ENCODE data around the gene SEMA3B.
"Not testable (repeated sequence)": the region's sequence is repeated elsewhere in the genome, so short reads cannot be mapped to it uniquely, and the experiment has no call there.

SEMA3B gene

DNA sequence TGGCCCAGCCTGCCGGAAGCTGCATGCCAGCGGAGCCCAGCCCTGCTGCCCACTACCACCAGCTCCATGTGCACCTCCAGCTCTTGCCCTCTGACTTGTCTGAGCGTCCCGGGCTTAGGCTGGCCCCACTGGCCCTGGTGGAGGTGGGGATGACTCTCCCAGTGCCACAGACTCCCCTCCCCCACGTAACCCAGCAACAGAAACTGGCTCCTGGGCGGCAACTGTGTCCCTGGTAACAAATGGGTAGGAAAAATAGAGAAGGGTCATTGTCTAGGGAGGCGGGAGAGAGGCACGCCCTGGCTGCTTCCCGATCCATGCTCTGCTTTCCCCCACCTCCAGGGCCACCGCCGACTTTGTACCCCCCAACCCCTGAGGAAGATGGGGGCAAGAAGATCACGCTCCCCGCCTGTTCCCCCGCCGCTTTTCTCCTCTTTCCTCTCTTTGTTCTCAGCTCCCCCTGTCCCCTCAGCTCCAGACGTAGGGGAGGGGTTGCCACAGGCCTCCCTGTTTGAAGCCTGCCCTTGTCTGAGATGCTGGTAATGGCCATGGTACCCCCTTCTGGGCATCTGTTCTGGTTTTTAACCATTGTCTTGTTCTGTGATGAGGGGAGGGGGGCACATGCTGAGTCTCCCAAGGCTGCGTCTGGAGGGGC lies 10.8 kb upstream of the SEMA3B start:
- no peak for DNase-seq (ENCODE audit: low read depth in 2 of 2, low spot score in 1 of 2)

DNA sequence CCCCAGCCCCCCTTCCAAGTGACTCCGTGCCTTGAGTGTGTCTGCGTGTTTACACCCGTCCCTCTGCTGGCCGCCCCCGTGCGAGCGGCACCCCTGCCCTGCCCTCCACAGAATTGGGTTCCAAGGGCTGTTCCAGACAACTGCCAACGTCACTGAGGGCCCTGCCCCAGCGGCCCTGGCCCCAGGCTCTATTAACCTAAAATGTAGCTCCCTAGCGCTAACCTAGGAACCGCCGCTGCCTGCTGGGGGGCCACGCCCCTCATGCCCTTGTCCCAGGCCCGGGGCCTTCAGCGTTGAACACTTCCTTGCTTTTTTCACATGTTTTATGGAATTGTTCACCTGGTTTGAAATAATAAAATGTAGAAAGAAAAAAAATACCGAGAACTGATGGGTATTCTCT lies 10.0 kb upstream of the SEMA3B start:
- no peak for DNase-seq (ENCODE audit: low read depth in 2 of 2, low spot score in 1 of 2)

DNA sequence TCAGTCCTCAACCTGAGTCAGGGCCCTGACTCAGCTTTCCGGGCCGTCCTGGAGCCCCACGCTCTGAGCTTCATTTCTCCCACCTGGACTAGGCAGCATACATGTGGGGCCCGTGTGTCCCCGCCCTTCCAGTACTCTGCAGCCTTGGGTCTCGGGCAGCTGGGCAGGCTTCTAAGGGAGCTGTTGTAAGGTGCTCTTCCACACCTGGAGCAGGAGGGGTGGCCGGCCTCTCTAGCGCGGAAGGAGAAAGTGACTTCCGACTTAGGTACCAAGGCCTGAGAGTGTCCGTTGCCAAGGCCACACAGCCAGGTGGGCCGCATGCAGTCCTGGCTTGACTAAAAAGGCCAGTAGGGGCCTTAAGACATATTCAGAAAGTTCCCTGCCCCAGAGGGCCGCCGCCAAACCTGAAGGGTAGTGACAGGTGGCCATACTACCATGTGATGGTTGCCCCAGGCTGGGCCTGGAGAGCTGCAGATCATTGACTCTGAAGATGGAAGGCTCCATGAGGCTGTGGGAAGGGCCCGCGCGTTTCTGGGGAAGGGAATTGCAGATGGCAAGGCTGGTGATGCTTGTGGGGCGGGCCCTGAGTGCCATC lies 9.4 kb upstream of the SEMA3B start:
- no peak for DNase-seq (ENCODE audit: low read depth in 2 of 2, low spot score in 1 of 2)

DNA sequence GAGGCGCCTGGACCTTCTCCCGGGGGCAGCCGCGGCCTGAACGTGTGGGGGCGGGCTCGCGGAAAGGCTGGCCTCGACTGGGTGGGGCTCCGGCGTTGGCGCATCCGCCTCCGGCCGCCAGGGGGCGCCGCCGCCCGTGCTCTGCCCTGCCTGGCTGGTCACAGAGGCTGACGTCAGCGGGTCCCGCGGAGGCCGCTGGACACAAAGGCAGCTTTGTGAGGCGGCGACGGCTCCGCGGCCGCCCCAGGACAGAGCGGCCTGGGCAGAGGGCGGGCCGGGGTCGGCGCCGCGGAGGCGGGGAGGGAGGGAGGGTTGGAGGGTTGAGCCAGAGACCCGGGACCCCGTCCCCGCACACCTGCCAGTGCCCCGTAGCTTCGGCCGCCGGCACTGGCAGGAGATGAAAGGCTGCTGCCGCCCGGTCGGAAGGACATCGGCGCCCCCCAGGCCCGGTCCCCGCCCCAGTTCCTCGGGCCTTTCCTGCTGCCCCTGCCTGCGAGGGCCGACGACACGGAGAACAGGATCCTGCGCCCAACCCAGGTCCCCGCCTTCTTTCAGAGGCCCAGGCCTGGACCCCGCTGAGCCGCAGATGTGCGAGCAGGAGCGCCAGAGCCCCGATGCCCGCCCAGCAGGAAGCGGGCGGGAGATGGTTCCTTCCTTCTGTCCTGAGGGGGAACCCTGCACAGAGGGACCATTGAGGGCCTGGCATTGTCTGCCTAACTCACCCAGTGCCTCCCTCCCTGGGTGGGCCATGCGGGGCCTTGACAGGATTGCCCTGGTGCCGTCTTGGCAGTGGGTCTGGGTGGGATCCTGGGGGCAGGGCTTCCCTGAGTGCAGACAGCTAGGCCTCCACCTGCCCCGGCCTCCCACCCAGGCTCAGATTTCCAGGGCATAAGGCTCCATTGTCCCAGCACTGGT lies 8.7 kb upstream of the SEMA3B start:
- peak; percentile 40 to 65 for DNase-seq (ENCODE audit: low read depth in 2 of 2, low spot score in 1 of 2)

DNA sequence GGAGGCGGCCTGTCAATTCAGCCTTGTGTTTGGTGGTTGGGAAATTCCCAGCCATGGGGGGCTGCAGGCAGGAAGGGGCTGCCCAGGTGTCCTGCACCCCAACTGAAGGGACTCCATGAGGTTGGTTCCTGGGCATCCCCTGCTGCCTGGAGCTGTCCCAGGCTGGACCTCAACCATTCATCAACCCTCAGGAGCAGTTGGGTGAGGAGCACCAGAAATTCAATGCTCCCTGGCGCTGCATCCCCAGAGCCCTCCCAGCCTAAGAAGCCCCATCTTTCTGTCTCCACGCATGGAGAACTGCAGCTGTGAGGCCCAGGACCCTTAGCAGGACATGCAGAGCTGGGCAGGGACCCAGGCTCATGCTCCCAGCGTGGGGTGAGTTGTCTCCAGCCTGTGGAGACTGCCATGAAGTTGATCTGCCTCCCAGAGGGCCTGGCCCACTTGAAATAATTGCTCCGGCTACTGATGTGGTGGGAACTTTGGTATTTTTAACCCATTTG lies 8.0 kb upstream of the SEMA3B start:
- DNase-seq (ENCODE audit: low read depth in 2 of 2, low spot score in 1 of 2) = no peak

DNA sequence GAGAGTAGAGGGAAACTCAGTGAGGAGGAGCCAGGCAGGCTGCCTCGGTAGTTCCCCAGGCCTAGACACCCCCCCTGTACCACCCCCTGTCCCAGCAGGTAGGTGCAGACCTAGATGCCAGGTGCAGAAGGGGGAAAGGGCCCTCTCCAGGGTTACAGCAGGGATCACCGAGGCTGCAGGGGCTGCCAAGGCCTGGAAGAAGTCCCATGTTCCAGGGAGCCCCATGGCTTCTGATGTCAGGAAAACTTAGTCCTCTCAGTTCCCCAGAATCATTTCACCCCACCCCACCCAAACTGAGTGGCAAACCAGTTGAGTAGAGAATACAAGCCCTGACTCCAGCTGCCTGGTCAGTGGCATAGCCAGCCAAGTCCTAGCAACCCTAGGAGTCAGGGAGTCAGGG lies 7.4 kb upstream of the SEMA3B start:
- DNase-seq (ENCODE audit: low read depth in 2 of 2, low spot score in 1 of 2) = no peak

DNA sequence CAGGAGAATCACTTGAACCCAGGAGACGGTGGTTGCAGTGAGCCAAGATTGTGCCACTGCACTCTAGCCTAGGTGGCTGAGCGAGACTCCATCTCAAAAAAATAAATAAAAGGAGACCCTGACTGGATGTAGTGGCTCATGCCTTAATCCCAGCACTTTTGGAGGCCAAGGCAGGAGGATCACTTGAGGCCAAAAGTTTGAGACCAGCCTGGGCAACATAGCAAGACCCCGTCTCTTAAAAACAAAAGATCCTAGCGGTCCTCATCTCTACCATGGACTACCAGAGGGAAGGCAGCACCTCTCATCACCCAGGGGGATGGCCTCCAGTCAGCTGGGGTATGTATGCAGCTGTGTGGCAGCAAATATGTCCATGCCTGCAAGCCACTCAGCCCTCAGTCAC lies 6.7 kb upstream of the SEMA3B start:
- not testable (repeated sequence) for DNase-seq (ENCODE audit: low read depth in 2 of 2, low spot score in 1 of 2)

DNA sequence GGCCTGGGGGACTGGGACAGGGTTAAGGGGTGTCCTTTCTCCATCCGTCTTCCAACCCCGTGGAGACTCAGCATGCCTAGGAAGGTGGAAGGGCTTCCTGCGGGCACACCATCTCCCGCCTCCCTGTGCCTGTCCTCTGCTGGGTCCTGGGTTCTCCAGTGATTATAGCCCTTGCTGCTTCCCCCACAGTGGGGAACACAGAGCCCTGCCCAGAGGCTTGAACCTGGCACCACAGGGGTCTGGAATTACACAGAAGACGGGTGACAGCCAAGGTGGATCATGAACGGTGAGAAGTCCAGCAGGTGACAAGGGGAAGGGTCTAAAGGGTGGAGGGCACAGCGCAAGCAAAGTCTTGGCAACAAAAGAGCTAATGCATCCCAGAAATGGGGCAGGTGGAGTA lies 6.2 kb upstream of the SEMA3B start:
- DNase-seq (ENCODE audit: low read depth in 2 of 2, low spot score in 1 of 2) = no peak

DNA sequence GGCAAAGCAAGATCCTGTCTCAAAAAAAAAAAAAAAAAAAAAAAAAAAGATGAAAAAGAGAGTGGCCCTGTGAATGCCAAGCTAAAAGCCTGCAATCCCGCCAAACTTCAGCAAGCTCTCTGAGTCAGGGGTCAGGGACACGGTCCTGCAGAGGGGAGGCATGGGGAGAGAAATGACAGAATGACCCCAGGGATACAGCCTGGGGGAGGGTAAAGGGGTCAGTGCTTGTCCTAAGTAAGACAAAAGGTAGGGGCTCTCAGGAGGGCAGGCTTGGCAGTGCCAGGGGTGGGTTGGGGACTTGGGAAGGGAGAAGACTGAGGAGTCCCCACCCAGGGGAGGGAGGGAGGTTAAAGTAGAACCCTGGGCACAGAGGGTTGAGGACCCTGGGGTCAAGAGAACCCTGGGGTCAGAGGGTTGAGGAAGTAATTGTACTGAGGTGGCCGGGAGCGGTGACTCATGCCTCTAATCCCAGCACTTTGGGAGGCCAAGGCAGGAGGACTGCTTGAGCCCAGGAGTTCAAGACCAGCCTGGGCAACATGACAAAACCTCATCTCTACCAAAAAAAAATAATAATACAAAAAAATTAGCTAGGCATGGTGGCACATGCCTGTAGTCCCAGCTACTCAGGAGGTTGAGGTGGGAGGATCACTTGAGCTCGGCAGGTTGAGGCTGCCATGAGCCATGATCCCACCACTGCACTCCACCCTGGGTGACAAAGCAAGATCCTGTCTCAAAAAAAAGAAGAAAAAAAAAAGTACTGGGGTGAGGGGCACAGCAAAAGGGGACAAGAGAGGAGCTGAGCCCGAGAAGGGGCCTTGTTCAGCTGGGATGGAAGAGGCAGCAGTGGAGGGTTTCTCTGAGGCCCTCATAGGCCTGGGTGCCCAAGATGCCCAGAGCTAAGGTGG lies 5.2 kb upstream of the SEMA3B start:
- no peak for DNase-seq (ENCODE audit: low read depth in 2 of 2, low spot score in 1 of 2)

DNA sequence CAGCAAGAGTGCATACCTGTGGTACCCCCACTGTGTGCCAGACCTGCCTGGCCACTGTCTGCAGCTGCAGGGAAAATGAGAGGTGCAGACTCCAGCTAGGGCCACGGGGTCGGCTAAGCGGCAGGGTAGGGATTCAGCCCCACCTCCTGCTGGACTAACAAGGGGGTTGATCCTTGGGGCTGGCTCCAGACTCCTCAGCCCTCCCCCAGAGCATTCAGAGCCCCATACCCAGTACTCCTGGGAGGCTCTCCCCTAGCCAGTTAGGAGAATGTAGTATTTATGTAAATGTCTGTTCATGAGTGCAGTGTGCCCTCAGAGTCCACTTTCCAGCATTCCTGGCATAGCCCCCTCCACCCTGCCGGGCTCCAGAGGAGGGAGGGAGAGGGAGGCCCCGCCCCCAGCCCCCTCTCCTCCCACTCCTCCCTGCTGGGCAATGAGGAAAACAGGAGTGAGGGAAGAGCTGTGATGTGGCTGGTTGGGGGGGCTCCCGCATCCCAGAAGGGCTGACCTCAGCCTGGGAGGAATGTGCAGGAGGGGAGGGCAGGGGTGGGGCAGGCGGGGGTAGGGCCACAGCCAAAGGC lies 4.5 kb upstream of the SEMA3B start:
- no peak for DNase-seq (ENCODE audit: low read depth in 2 of 2, low spot score in 1 of 2)

DNA sequence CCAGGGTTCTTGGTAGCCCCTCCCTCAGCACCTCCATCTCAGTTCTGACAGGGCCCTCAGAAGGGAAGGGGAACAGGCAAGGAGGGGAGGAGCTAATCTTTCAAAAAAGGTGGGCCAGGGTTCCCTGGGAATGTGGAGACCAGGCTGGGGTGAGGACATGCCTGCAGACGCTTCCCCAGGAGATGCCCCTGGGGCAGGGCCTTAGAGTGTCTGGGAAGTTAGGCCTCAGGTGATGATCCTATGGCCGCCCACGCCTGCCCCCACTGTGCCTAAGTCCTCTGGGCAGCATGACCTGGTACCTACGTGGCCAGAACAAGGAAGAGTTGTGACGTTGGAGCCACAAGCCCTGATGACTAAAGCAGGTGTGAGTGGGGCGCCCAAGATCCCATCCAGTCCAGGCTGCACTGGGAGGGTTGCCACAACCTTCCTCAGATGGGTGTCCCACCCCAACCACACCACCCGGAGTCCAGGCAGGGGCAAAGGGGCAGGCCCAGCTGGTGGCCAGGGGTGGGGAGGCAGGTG lies 3.9 kb upstream of the SEMA3B start:
- DNase-seq (ENCODE audit: low read depth in 2 of 2, low spot score in 1 of 2) = no peak

DNA sequence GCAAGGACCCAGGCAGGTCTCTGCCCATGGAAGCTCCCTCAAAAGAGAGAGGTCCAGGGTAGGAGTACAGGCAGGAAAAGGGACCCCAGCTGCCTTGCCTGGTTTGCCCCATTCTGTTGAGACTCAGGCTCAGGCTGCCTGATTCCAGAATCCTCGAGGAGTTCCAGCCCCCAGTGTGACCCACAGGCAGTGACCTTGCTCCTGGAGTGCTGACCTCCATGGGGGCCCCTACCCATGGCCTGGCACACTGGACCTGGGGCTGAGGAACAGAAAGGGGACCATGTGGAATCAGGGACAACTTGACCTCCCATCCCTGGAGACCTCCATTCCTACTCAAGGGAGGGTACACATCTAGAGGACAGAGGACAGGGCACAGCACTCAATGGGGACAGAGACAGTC lies 3.4 kb upstream of the SEMA3B start:
- DNase-seq (ENCODE audit: low read depth in 2 of 2, low spot score in 1 of 2) = no peak

DNA sequence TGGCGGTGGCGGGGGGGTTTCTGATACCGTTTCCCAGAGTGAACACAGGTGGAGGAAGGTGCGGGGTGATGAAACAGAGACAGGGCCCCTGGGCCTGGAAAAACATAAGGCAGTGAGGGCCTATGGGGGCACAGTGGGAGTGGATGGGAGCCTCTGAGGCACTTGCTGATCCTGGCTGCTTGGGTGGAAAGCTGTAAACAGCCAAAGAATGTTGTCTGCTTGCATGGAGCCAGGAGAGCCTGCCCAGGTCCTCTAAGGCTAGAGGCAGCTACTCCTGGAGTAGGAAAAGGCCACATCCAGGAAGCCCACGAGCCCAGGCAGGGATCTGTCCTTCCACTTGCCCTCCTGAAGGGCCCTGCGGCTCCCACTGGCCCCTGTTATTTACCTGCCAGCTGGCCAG lies 2.9 kb upstream of the SEMA3B start:
- DNase-seq (ENCODE audit: low read depth in 2 of 2, low spot score in 1 of 2) = no peak

DNA sequence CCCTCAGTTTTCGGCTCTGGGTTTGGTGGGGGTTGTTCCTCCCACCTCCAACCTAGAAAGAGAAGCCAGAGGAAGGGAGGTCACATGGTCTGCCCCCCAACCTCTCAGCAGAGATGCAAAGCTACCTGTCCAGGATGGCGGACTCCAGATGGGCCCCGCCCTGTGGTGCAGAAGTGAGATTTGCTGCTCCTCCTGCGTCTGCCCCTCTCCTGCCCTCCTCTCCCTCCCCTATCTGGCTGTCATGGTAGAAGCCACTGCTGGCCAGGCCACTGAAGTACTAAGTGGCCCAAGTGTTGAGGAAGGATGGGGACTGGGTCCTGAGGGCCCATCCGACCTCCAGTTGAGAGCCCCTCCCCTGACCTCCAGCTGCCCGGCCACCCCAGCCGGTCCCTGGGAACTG lies 2.1 kb upstream of the SEMA3B start:
- DNase-seq (ENCODE audit: low read depth in 2 of 2, low spot score in 1 of 2) = no peak

DNA sequence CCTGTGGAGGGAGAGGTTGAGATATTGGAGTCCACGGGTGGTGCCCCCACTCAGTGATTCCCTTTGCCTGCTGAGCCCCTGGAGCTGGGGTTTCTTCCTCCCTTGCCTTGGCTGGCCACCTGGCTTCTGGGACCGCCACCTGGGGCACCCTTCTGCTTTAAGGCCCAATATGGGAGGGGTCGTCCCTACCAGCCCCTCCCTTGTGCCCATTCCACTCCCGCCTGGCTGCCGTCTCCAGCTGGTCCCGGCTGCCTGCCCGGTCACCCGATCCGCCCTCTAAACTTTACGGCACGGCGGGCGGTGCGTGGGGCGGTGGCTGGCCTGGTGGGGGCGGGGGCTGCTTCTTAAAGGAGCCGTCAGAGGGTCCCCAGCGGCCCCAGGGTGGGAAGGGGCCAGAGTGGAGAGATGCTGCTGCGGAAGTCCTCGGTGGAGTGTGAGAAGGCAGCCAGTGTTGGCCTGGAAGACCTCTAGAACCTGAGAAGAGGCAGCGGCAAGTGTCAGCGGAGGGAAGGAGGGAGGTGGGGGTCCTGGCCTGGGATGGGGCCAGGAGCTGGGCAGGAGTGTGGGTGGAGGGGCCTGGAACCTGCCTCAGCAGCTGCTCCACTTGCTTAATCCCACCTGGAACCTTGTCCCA lies 1.6 kb upstream of the SEMA3B start:
- DNase-seq (ENCODE audit: low read depth in 2 of 2, low spot score in 1 of 2) = no peak

DNA sequence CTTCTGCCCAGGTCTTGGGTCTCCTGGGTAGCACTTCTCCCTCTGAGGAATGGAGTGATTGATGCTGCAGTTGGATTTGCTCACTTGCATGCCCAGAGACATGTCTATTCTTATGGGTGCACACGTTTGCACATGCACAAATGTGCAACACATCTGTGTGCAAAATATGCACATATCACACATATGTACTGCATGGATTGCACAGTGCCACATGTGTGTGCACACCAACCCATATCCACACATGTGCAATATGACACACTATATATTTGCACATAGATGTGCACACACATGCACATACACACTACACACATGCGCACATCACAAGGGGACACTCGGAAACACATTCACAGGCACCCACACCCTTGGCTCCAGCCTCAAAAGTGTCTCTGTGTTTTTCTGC lies 671 bp upstream of the SEMA3B start:
- DNase-seq (ENCODE audit: low read depth in 2 of 2, low spot score in 1 of 2) = no peak

DNA sequence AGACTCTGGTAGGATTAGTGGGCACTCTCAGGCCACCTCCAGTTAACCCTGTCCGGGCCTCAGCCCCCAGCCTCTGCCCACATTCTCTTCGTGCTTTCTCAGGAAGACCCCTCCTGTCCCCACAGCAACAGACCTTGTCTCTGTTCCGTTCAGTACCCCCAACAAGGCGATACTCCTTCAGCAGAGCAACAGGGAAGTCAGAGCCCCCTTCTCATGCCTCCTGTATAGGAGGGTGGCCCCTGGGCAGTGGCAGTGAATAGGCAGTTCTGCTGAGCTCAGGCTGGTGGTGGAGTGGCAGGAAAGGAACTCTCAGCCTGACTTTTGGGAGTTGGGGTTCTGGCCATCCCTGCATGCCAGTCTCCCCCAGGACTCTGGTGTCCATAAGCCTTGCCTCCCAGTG lies 513 bp downstream of the SEMA3B start:
- no peak for DNase-seq (ENCODE audit: low read depth in 2 of 2, low spot score in 1 of 2)

DNA sequence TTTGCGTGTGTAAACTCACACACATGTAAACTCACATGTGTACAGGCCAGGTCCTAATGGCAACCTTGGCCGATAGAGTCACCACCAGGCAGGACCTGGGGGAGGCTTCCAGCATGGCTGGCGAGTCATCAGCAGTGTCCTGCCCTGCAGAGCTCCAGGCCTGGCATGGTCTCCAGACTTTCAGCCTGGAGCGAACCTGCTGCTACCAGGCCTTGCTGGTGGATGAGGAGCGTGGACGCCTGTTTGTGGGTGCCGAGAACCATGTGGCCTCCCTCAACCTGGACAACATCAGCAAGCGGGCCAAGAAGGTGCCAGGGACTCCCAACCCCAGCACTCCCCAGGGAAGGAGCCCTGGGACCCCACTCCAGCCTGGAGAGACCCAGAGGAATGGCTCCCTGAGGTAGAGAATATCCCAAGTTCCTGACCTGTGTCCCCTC lies 1.0 kb downstream of the SEMA3B start:
- DNase-seq (ENCODE audit: low read depth in 2 of 2, low spot score in 1 of 2) = no peak

DNA sequence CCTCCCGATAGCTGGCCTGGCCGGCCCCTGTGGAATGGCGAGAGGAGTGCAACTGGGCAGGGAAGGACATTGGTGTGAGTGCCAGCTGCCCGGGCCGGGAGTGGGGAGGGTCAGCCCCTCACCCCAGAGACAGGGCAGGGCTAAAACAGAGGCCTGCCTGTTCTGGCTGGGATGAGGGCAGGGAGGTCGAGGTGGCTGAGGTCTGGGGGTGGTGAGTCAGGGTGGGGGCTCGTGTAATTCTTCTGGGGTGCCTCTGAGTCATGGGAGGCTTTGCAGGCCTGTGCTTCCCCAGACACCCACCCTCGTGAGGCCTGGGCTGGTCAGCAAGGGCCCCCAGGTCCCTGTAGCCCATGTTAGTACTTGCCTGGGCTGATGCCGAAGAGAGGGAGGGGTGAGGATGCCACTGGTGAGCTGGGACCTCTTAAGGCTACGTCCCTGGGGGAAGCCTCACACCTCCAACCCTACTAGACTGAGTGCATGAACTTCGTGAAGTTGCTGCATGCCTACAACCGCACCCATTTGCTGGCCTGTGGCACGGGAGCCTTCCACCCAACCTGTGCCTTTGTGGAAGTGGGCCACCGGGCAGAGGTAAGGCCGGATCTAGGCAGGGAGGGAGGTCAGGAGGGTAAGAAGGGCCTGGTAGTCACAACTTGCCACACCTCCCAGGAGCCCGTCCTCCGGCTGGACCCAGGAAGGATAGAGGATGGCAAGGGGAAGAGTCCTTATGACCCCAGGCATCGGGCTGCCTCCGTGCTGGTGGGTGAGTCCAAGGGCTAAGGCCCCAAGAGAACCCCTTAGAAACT lies 1.7 kb downstream of the SEMA3B start:
- DNase-seq (ENCODE audit: low read depth in 2 of 2, low spot score in 1 of 2) = no peak

Measured in stimulated activated CD8-positive, alpha-beta memory T cell treated with anti-CD3 and anti-CD28 coated beads, Interleukin-4, amount 100 ng/mL, for 4 hours (primary cell).